ENCODE results near the gene AMHR2. TPM values are rescaled to one million over a fixed set of nuclear protein-coding genes. Genes with fewer than 3 reads are reported as not detected.

AMHR2 gene
- total RNA-seq, 3 donors from 2014 or later, result 0.15 TPM; not detected in 2

DNA sequence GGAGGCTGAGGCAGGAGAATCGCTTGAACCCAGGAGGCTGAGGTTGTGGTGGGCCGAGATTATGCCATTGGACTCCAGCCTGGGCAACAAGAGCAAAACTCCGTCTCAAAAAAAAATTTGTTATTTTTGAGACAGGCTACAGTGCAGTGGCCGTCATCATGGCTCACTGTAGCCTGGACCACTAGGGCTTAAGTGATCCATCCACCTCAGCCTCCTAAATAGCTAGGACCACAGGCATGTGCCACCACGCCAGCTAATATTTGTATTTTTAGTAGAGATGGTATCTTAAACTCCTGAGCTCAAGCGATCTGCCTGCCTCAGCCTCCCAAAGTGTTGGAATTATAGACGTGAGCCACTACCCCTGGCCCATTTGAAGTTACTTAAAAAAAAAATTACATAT, 27.3 kb downstream of the AMHR2 start:
- no peak overlapping the region for H3K27ac ChIP-seq
- H3K36me3 ChIP-seq, result no peaks in the 10 kb centered on the region
- TF ChIP-seq POLR2A (IDR thresholded peaks at IDR 0.05), result no peak
- TF ChIP-seq CTCF (IDR thresholded peaks at IDR 0.05), result no peak
- no peak for TF ChIP-seq POLR2AphosphoS5 (IDR thresholded peaks at IDR 0.05)
- H3K4me1 ChIP-seq, result peaks cover 0 to 12% of the 10 kb centered on the region in 2 donors
- DNase-seq (ENCODE audit: low spot score in 2 of 2), result no peak
- intact Hi-C loops (cut with DNase I; ENCODE audit: low total_unique reads), result no loop called here
- H3K4me3 ChIP-seq, result no peak overlapping the region
- H3K27me3 ChIP-seq, result no peaks in the 10 kb centered on the region
- H3K9me3 ChIP-seq, result no peaks in the 10 kb centered on the region

GRCh38 chr12:53451661-53452158, 28.1 kb downstream of the AMHR2 start, which contains the start of gene PCBP2:
Gene PCBP2, plus strand, starts transcription at chr12:53452102. Its CDS starts 2,699 bp downstream, at chr12:53454801.
- TF ChIP-seq POLR2AphosphoS5 (IDR thresholded peaks at IDR 0.05) (peak; percentile 92 to 95 (median 93)), CTCF (IDR thresholded peaks at IDR 0.05) (peak; percentile 96 to 100 (median 100)), POLR2A (IDR thresholded peaks at IDR 0.05) (no peak)
- no peaks in the 10 kb centered on the region for H3K9me3 ChIP-seq
- DNase-seq (ENCODE audit: low spot score in 2 of 2), result peak; percentile 97 to 98
- no peaks in the 10 kb centered on the region for H3K36me3 ChIP-seq
- intact Hi-C loops (cut with DNase I; ENCODE audit: low total_unique reads), result no loop called here
- peak within 1 kb of the TSS; percentile 97 to 98 for H3K27ac ChIP-seq
- H3K4me1 ChIP-seq, result peaks cover 0 to 12% of the 10 kb centered on the region in 2 donors
- H3K4me3 ChIP-seq, result peak within 1 kb of the TSS; percentile 74 to 93 (median 78)
- no peaks in the 10 kb centered on the region for H3K27me3 ChIP-seq

- Histone ChIP-seq H3K9me3 (no peaks in the 10 kb centered on the region), H3K27ac (peak overlapping the region; percentile 97 to 98), H3K4me1 (peaks cover 0 to 12% of the 10 kb centered on the region in 2 donors), H3K27me3 (no peaks in the 10 kb centered on the region), H3K36me3 (no peaks in the 10 kb centered on the region), H3K4me3 (peak overlapping the region; percentile 74 to 93 (median 78))
- intact Hi-C loops (cut with DNase I; ENCODE audit: low total_unique reads), result no loop called here
- DNase-seq (ENCODE audit: low spot score in 2 of 2), result peak; percentile 82 to 85
- TF ChIP-seq POLR2AphosphoS5 (IDR thresholded peaks at IDR 0.05), result peak; percentile 46 to 85 (median 72)
- TF ChIP-seq POLR2A (IDR thresholded peaks at IDR 0.05), result no peak
- peak in 2 of 3 donors; percentile 12 to 18 for TF ChIP-seq CTCF (IDR thresholded peaks at IDR 0.05)
Observed at GRCh38 chr12:53452159-53453077, 28.8 kb downstream of the AMHR2 start.

GRCh38 chr12:53453953-53454640, 30.4 kb downstream of the AMHR2 start:
- H3K27me3 ChIP-seq, result no peaks in the 10 kb centered on the region
- no peak for DNase-seq (ENCODE audit: low spot score in 2 of 2)
- no peaks in the 10 kb centered on the region for H3K36me3 ChIP-seq
- no peaks in the 10 kb centered on the region for H3K9me3 ChIP-seq
- H3K27ac ChIP-seq, result peak overlapping the region in 1 of 2 donors; percentile 7
- TF ChIP-seq CTCF (IDR thresholded peaks at IDR 0.05) (no peak), POLR2AphosphoS5 (IDR thresholded peaks at IDR 0.05) (no peak), POLR2A (IDR thresholded peaks at IDR 0.05) (no peak)
- H3K4me1 ChIP-seq, result peaks cover 0 to 12% of the 10 kb centered on the region in 2 donors
- intact Hi-C loops (cut with DNase I; ENCODE audit: low total_unique reads), result no loop called here
- H3K4me3 ChIP-seq, result peak overlapping the region in 2 of 3 donors; percentile 78 to 93
